ENCODE measurements around the gene BCAR1. TPM values are rescaled to one million over a fixed set of nuclear protein-coding genes. Genes with fewer than 3 reads are reported as not detected.
"Not testable (repeated sequence)": the region's sequence is repeated elsewhere in the genome, so short reads cannot be mapped to it uniquely, and the experiment has no call there.

The BCAR1 gene
- total RNA-seq, 1 donor from 2014 or later, result 39.5 TPM

GRCh38 chr16:75209944-75210343, 41.5 kb downstream of the BCAR1 start:
- H3K9me3 ChIP-seq, result no peaks in the 10 kb centered on the region
- no peaks in the 10 kb centered on the region for H3K36me3 ChIP-seq
- no peaks in the 10 kb centered on the region for H3K27me3 ChIP-seq
- DNase-seq (ENCODE audit: extremely low spot score in 2 of 2), result no peak
- intact Hi-C loops (cut with DNase I), result no loop called here
- no peak overlapping the region for H3K27ac ChIP-seq
- TF ChIP-seq POLR2A (IDR thresholded peaks at IDR 0.05), result no peak
- no peak for TF ChIP-seq CTCF (IDR thresholded peaks at IDR 0.05)
- TF ChIP-seq POLR2AphosphoS5 (IDR thresholded peaks at IDR 0.05; ENCODE audit: insufficient read depth in 1 of 2, low read depth in 1 of 2), result no peak
- no peak overlapping the region for H3K4me3 ChIP-seq
- H3K4me1 ChIP-seq, result no peaks in the 10 kb centered on the region

- DNase-seq (ENCODE audit: extremely low spot score in 2 of 2); H3K4me1 ChIP-seq; H3K27me3 ChIP-seq; H3K9me3 ChIP-seq; intact Hi-C loops (cut with DNase I); H3K27ac ChIP-seq; H3K4me3 ChIP-seq; H3K36me3 ChIP-seq: not testable (repeated sequence)
Observed at GRCh38 chr16:75209514-75209913, 41.9 kb downstream of the BCAR1 start.

- no peaks in the 10 kb centered on the region for H3K27me3 ChIP-seq
- TF ChIP-seq POLR2AphosphoS5 (IDR thresholded peaks at IDR 0.05; ENCODE audit: insufficient read depth in 1 of 2, low read depth in 1 of 2), result no peak
- no peak for TF ChIP-seq POLR2A (IDR thresholded peaks at IDR 0.05)
- TF ChIP-seq CTCF (IDR thresholded peaks at IDR 0.05), result no peak
- intact Hi-C loops (cut with DNase I), result no loop called here
- no peaks in the 10 kb centered on the region for H3K9me3 ChIP-seq
- no peak overlapping the region for H3K4me3 ChIP-seq
- no peaks in the 10 kb centered on the region for H3K4me1 ChIP-seq
- H3K27ac ChIP-seq, result no peak overlapping the region
- H3K36me3 ChIP-seq, result no peaks in the 10 kb centered on the region
- no peak for DNase-seq (ENCODE audit: extremely low spot score in 2 of 2)
Observed at GRCh38 chr16:75208861-75209505, 42.4 kb downstream of the BCAR1 start.

- TF ChIP-seq POLR2AphosphoS5 (IDR thresholded peaks at IDR 0.05; ENCODE audit: insufficient read depth in 1 of 2, low read depth in 1 of 2) (no peak), CTCF (IDR thresholded peaks at IDR 0.05) (no peak), POLR2A (IDR thresholded peaks at IDR 0.05) (no peak)
- intact Hi-C loops (cut with DNase I), result no loop called here
- Histone ChIP-seq H3K9me3 (no peaks in the 10 kb centered on the region), H3K36me3 (no peaks in the 10 kb centered on the region), H3K4me3 (no peak overlapping the region), H3K27me3 (no peaks in the 10 kb centered on the region), H3K27ac (no peak overlapping the region), H3K4me1 (no peaks in the 10 kb centered on the region)
- no peak for DNase-seq (ENCODE audit: extremely low spot score in 2 of 2)
Observed at GRCh38 chr16:75208242-75208825, 43.1 kb downstream of the BCAR1 start.

- TF ChIP-seq POLR2AphosphoS5 (IDR thresholded peaks at IDR 0.05; ENCODE audit: insufficient read depth in 1 of 2, low read depth in 1 of 2), result no peak
- no peak for TF ChIP-seq CTCF (IDR thresholded peaks at IDR 0.05)
- no peak for TF ChIP-seq POLR2A (IDR thresholded peaks at IDR 0.05)
- H3K27ac ChIP-seq, result no peak overlapping the region
- H3K4me3 ChIP-seq, result no peak overlapping the region
- H3K4me1 ChIP-seq, result no peaks in the 10 kb centered on the region
- no peaks in the 10 kb centered on the region for H3K9me3 ChIP-seq
- no peak for DNase-seq (ENCODE audit: extremely low spot score in 2 of 2)
- intact Hi-C loops (cut with DNase I), result no loop called here
- no peaks in the 10 kb centered on the region for H3K27me3 ChIP-seq
- no peaks in the 10 kb centered on the region for H3K36me3 ChIP-seq
Observed at GRCh38 chr16:75207831-75208230, 43.6 kb downstream of the BCAR1 start.
